OCI-LY1 (cell line): ENCODE measurements around the gene METTL25B.
"Not testable (repeated sequence)": the region's sequence is repeated elsewhere in the genome, so short reads cannot be mapped to it uniquely, and the experiment has no call there.

Source experiments
- H2AFZ ChIP-seq: fragments of 200-600 bp; sonication (generic), shearing (Covaris generic); 2 replicates; pipeline ENCODE4 v1.6.0; 2014; ENCODE audit warnings: antibody characterized with exemption, mild to moderate bottlenecking, low read length
- H3F3A ChIP-seq: fragments of 200-600 bp; sonication (generic), shearing (Covaris generic); 2 replicates; pipeline ENCODE4 v1.6.0; 2014; ENCODE audit warnings: mild to moderate bottlenecking, antibody characterized with exemption, low read length, moderate library complexity; ENCODE audit not compliant: insufficient read depth
- H3K27ac ChIP-seq: fragments of 200-600 bp; sonication (generic); 2 replicates; pipeline ENCODE4 v1.5.1; 2014; ENCODE audit warnings: low read length, mixed run types, mild to moderate bottlenecking, low read depth; ENCODE audit not compliant: poor library complexity, severe bottlenecking
- H3K27me3 ChIP-seq: fragments of 200-600 bp; sonication (generic); 2 replicates; pipeline ENCODE4 v1.6.0; 2014; ENCODE audit warnings: antibody characterized with exemption, mild to moderate bottlenecking, low read length, moderate library complexity; ENCODE audit not compliant: insufficient read depth
- H3K36me3 ChIP-seq: fragments of 200-600 bp; sonication (generic); 2 replicates; pipeline ENCODE4 v1.6.1; 2014; ENCODE audit warnings: mild to moderate bottlenecking, antibody characterized with exemption, low read length, moderate library complexity, mixed read lengths; ENCODE audit not compliant: insufficient read depth
- H3K4me1 ChIP-seq: fragments of 200-600 bp; sonication (generic); 2 replicates; pipeline ENCODE4 v1.5.1; 2014; ENCODE audit warnings: mild to moderate bottlenecking, low read length, moderate library complexity; ENCODE audit not compliant: insufficient read depth, severe bottlenecking
- H3K4me2 ChIP-seq: fragments of 200-600 bp; sonication (generic), shearing (Covaris generic); 2 replicates; pipeline ENCODE4 v1.6.1; 2014; ENCODE audit warnings: low read length
- H3K4me3 ChIP-seq: fragments of 200-600 bp; sonication (generic); 2 replicates; pipeline ENCODE4 v1.5.1; 2014; ENCODE audit warnings: low read length, low read depth, mild to moderate bottlenecking, mixed read lengths; ENCODE audit not compliant: poor library complexity, severe bottlenecking
- H3K79me2 ChIP-seq: fragments of 200-600 bp; shearing (Covaris generic); 2 replicates; pipeline ENCODE4 v1.6.1; 2016; ENCODE audit warnings: mixed run types, low read length, mixed read lengths; ENCODE audit not compliant: insufficient read depth
- H3K9ac ChIP-seq: fragments of 200-600 bp; sonication (generic), shearing (Covaris generic); 2 replicates; pipeline ENCODE4 v1.6.1; 2014; ENCODE audit warnings: mild to moderate bottlenecking, low read length, mixed read lengths
- H3K9me2 ChIP-seq: fragments of 200-600 bp; sonication (generic), shearing (Covaris generic); 2 replicates; pipeline ENCODE4 v1.6.1; 2014; ENCODE audit warnings: low read depth, mild to moderate bottlenecking, low read length, mixed read lengths
- H3K9me3 ChIP-seq: fragments of 200-600 bp; shearing (Covaris generic); 2 replicates; pipeline ENCODE4 v1.6.1; 2014; ENCODE audit warnings: low read length, mixed read lengths
- H4K20me1 ChIP-seq: fragments of 200-600 bp; sonication (generic), shearing (Covaris generic); 2 replicates; pipeline ENCODE4 v1.6.0; 2016; ENCODE audit warnings: mild to moderate bottlenecking, low read length; ENCODE audit not compliant: insufficient read depth
- EZH2 ChIP-seq: fragments of 200-600 bp; sonication (generic), shearing (Covaris generic); IDR thresholded peaks from 2 replicates; pipeline ENCODE4 v1.8.0; 2017; ENCODE audit warnings: borderline replicate concordance, mixed run types, mild to moderate bottlenecking, antibody characterized with exemption, low read length, moderate library complexity, mixed read lengths
- TF ChIP-seq, protein P1 (sequence below): fragments of 200-600 bp; sonication (generic), shearing (Covaris generic); IDR thresholded peaks from 2 replicates; pipeline ENCODE4 v1.5.1; 2017; ENCODE audit warnings: mild to moderate bottlenecking, antibody characterized with exemption, low read length, moderate library complexity, mixed read lengths

METTL25B gene

DNA sequence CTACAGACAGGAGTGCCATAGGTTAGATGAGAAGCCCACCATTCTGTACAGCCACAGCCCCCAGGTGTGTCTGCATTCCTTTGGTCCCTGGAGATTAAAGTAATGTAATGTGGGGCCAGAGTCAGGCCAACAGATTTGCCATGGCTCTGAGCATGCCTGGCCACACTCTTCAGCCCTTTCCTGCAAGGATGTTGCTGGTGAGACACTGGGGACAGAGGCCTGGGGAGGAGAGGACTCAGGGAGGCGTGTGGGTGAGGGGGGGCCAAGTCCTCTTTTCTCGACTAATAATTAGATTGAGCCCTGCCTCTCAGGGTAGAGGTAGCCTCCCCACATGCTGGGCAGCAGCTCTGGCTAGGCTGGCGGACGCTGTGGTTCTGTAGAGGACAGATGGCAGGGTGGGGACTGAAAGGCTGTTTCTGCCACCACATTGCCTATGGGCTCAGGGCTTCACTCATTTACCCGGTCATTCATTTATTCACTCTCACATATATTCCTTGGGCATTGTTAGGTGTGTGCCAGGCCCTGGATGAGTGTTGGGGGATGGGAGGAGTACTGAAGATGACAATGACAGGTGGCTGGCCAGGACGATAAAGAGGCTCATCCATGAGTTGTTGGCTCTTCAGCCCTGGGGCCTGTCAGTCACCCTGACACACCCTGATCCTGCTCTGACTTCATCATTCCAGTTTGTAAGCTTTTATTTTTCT is 32.0 kb downstream of the METTL25B start:
- H3K27me3 ChIP-seq = no peaks in the 10 kb centered on the region
- H3K4me1 ChIP-seq = no peaks in the 10 kb centered on the region
- no peak overlapping the region for H3K9ac ChIP-seq
- no peaks in the 10 kb centered on the region for H3K79me2 ChIP-seq
- no peaks in the 10 kb centered on the region for H3K9me3 ChIP-seq
- no peak overlapping the region for H3K4me2 ChIP-seq
- H3K36me3 ChIP-seq = no peaks in the 10 kb centered on the region
- H4K20me1 ChIP-seq = no peaks in the 10 kb centered on the region
- H3K27ac ChIP-seq = no peak overlapping the region
- H2AFZ ChIP-seq = no peak overlapping the region
- H3K9me2 ChIP-seq = no peaks in the 10 kb centered on the region
- H3K4me3 ChIP-seq = no peak overlapping the region
- TF ChIP-seq, protein P1, sequence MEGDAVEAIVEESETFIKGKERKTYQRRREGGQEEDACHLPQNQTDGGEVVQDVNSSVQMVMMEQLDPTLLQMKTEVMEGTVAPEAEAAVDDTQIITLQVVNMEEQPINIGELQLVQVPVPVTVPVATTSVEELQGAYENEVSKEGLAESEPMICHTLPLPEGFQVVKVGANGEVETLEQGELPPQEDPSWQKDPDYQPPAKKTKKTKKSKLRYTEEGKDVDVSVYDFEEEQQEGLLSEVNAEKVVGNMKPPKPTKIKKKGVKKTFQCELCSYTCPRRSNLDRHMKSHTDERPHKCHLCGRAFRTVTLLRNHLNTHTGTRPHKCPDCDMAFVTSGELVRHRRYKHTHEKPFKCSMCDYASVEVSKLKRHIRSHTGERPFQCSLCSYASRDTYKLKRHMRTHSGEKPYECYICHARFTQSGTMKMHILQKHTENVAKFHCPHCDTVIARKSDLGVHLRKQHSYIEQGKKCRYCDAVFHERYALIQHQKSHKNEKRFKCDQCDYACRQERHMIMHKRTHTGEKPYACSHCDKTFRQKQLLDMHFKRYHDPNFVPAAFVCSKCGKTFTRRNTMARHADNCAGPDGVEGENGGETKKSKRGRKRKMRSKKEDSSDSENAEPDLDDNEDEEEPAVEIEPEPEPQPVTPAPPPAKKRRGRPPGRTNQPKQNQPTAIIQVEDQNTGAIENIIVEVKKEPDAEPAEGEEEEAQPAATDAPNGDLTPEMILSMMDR = no peak
- TF ChIP-seq EZH2 = no peak
- H3F3A ChIP-seq = no peaks in the 10 kb centered on the region

DNA sequence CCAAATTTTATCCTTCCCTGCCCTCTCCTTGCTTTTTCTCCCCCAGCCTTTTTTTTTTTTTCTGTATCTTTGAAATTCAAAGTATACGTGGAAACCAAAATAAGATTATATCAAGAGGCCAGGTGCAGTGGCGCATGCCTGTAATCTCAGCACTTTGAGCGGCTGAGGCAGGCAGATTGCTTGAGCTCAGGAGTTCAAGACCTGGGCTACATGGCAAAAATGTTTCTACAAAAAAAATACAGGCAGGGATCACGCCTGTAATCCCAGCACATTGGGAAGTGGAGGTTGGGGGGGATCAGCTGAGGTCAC is 32.5 kb downstream of the METTL25B start:
- no peaks in the 10 kb centered on the region for H3F3A ChIP-seq
- no peak overlapping the region for H3K4me3 ChIP-seq
- TF ChIP-seq, protein P1 = no peak
- TF ChIP-seq EZH2 = no peak
- no peak overlapping the region for H3K4me2 ChIP-seq
- no peaks in the 10 kb centered on the region for H3K9me3 ChIP-seq
- H3K9ac ChIP-seq = no peak overlapping the region
- no peak overlapping the region for H3K27ac ChIP-seq
- no peaks in the 10 kb centered on the region for H3K4me1 ChIP-seq
- no peak overlapping the region for H2AFZ ChIP-seq
- H3K36me3 ChIP-seq = no peaks in the 10 kb centered on the region
- no peaks in the 10 kb centered on the region for H3K79me2 ChIP-seq
- H4K20me1 ChIP-seq = no peaks in the 10 kb centered on the region
- no peaks in the 10 kb centered on the region for H3K27me3 ChIP-seq
- H3K9me2 ChIP-seq = no peaks in the 10 kb centered on the region

DNA sequence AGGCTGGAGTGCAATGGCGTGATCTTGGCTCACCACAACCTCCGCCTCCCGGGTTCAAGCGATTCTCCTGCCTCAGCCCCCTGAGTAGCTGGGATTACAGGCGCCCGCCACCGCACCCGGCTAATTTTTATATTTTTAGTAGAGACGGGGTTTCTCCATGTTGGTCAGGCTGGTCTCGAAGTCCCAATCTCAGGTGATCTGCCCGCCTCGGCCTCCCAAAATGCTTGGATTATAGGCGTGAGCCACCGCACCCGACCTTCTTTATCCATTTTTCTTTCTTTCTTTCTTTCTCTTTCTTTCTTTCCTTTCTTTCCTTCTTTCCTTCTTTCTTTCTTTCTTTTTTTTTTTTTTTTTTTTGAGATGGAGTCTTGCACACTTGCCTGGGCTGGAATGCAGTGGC is 36.9 kb downstream of the METTL25B start:
- Histone ChIP-seq H3K36me3 (peaks cover 12% of the 10 kb centered on the region; the same call in 1 of the 2 replicates), H3K79me2 (peaks cover 21% of the 10 kb centered on the region), H3K4me1 (peaks cover 29% of the 10 kb centered on the region)
- H2AFZ ChIP-seq, H3K9ac ChIP-seq, H3F3A ChIP-seq, H3K4me2 ChIP-seq, H3K9me2 ChIP-seq, H4K20me1 ChIP-seq, H3K27me3 ChIP-seq, H3K9me3 ChIP-seq, H3K27ac ChIP-seq, H3K4me3 ChIP-seq: not testable (repeated sequence)

DNA sequence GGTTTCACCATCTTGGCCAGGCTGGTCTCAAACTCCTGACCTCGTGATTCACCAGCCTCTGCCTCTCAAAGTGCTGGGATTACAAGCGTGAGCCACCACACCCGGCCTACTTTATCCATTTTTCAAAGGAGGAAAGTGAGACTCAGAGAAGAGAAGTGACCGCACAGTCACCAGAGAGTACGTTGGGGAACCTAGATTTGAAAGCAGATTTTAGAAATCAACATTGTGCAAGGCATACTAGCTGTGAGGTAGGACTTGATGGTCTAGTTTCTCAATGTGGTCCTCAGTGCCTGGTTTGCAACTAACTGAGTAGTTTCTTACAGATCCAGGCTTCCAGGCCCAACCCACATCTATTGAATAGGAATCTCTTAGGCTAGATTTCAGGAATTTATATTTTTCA is 37.4 kb downstream of the METTL25B start:
- Histone ChIP-seq H3K9me3 (no peaks in the 10 kb centered on the region), H2AFZ (no peak overlapping the region), H3K36me3 (peaks cover 17% of the 10 kb centered on the region), H3K4me2 (no peak overlapping the region; the same call in 1 of the 2 replicates), H3K4me1 (peaks cover 29% of the 10 kb centered on the region), H3K27me3 (no peaks in the 10 kb centered on the region), H3F3A (no peaks in the 10 kb centered on the region), H3K4me3 (no peak overlapping the region), H3K9ac (no peak overlapping the region), H3K9me2 (no peaks in the 10 kb centered on the region), H3K27ac (no peak overlapping the region), H3K79me2 (peaks cover 26% of the 10 kb centered on the region), H4K20me1 (no peaks in the 10 kb centered on the region)
- TF ChIP-seq, protein P1 = no peak
- no peak for TF ChIP-seq EZH2
